Activated T-helper 1 cell treated with anti-CD3 and anti-CD28 coated beads, Interleukin-2, amount 50 U/mL, for 16 hours (primary cell): ENCODE data around the gene CAMSAP3.

Source experiments
- DNase-seq, 2 donors: peaks; one replicate each; pipeline ENCODE4 v3.0.0-alpha.2; 2020; ENCODE audit warnings: low read depth in 1 of 2, low spot score in 1 of 2

Gene CAMSAP3

DNA sequence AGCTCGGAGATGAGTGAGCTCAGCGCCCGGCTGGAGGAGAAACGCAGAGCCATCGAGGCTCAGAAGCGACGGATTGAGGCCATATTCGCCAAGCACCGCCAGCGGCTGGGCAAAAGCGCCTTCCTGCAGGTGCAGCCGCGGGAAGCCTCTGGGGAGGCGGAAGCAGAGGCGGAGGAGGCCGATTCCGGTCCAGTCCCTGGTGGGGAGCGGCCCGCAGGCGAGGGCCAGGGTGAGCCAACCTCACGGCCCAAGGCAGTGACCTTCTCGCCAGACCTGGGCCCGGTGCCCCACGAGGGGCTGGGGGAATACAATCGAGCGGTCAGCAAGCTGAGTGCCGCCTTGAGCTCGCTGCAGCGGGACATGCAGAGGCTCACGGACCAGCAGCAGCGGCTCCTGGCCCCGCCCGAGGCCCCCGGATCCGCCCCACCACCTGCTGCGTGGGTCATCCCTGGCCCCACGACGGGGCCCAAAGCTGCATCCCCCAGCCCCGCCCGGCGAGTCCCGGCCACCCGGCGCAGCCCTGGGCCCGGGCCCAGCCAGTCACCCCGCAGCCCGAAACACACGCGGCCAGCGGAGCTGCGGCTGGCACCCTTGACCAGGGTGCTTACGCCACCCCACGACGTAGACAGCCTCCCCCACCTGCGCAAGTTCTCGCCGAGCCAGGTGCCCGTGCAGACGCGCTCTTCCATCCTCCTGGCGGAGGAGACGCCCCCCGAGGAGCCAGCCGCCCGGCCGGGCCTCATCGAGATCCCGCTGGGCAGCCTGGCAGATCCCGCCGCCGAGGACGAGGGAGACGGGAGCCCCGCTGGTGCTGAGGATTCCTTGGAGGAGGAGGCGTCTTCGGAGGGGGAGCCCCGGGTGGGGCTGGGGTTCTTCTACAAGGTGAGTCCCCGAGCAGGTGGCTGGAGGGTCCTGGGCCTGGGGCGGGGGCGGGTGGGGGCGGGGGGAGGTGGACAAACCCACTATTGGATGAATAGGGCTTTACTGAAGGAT is 16.9 kb downstream of the CAMSAP3 start:
- no peak for DNase-seq

GRCh38 chr19:7614859-7615741 is 19.4 kb downstream of the CAMSAP3 start:
- no peak for DNase-seq

DNA sequence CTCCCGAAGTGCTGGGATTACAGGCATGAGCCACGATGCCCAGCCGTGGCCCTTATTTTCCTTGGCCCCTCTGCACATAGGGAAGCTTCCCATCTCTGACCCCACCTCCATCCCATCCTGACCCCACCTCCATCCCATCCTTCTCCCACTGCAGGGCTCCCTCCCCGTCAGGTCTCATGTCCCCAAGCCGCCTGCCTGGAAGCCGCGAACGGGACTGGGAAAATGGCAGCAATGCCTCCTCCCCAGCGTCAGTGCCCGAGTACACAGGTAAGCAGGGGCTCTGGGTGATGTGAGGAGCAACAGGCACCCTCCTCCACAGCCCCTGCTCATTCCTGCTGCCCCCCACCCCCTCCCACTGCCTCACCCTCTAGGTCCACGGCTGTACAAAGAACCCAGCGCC is 21.5 kb downstream of the CAMSAP3 start:
- DNase-seq, result no peak

GRCh38 chr19:7617735-7618134 is 22.1 kb downstream of the CAMSAP3 start:
- no peak for DNase-seq

DNA sequence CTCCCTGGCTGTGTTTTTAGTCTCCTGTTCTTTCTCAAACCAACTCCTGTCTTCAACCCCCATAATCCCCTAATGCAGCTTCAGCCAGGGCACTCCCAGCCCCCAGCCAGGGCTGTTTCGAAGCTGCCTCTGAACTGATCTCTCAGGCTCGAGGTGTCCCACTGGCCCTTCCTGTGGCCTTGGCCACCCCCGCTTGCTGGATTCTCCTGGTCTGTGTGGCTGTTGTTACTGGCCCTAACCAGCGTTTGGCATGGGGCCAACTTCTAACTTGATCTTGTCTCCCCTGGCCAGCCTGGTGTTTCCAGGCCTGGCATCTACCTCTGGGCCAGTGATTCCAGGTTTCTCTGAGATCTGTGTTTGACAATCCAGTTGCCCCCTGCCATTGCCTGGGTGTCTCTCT is 22.7 kb downstream of the CAMSAP3 start:
- DNase-seq, result no peak

DNA sequence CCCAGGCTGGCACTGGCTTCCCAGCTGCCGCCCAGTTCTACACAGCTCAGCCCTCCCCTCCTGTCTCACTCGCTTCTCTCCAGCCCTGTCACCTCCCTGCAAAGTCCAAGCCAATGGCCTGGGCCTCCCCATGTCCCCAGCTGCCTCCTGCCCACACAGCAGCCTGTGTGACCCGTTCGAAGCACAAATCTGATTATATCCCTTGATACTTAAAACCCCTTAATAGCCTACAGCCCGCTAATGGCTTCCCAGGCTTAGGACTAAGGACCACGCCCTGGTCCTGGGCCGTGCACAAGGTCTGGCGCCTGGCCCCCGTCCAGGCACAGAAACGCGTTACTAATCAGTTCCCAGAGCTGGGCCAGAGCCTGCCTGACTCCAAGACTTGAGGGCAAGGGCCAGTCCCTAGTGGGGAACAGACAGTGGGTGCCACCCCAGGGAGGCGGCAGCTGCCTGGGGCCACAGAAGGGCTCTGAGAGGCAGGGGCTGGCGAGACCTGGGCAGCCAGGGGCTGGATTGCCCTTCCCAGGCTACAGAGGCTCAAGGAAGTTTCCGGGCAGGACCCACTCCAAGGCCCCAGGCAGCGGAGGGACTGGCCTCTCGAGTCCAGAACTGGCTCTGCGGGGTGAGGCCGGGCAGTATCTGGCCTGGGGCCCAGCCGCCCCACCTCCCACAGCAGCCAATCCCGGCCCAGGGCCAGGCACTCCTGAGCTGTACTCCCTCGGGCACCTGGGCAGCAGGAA is 23.3 kb downstream of the CAMSAP3 start:
- DNase-seq, result no peak

DNA sequence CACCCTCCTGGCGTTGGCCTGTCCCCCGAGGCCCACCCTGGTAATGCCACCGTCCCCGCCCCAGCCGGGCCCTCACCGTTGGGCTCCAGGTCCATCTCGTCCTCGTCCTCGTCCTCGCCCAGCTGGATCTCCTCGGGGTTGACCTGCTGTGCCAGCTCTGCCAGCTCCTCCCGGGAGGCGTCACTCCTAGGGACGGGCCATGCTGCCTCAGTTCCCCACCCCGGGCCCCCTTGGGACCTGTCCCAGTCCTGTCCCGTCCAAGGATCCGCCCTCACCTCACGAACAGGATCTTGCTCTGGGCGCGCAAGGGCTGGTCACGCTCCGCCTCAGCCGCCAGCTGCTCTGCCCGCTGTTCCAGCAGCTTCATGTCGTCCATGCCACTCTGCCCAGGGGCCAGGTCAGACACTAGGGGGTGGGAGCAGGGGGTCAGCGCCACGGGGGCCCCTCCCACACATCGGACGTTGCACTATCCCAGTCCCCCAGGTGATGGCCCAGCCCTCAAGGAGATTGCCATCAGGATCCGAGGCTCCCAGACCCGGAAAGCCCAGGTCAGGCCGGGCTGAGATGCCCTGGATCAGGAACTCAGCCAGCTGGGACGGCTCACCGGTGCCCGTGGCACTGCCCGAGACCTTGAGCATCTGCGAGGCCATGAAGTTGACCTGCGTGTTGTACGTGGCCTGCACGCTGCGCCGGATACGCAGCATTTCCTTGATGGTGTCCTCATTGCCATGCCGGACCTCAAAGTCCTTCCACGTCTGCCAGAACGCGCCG is 24.2 kb downstream of the CAMSAP3 start:
- no peak for DNase-seq

- no peak for DNase-seq
Observed at GRCh38 chr19:7620442-7621412, 25.1 kb downstream of the CAMSAP3 start.

DNA sequence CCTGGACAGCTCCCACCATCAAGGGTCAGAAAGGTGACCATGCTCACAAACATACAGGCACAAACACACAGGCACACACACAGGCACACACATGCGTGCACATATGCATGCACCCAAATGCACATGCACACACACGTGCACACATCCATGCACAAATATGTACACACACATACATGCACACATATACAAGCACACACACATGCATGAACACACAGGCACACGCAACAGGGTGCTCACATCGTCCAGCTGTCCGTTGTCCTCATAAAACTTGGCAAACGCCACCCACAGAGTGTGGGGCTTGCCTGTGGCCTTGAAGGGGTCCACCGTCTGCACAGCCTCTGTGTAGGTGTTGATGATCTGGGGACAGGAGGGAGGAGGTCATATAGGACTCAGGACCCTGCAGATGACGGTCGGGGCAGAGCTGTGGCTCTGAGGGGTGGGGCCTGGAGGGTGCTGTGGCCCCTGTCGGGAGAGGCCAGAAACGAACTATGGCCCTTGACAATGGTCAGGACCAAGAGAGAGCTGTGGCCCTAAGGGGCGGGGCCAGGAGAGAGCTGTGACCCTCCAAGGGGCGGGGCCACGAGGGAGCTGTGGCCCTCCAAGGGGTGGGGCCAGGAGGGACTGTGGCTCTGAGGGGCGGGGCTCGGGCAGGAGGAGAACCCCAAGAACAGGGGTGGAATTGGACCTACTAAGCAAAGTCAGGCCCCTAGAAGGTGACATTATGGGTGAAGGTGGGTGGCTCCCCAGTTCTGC is 27.4 kb downstream of the CAMSAP3 start:
- no peak for DNase-seq

DNA sequence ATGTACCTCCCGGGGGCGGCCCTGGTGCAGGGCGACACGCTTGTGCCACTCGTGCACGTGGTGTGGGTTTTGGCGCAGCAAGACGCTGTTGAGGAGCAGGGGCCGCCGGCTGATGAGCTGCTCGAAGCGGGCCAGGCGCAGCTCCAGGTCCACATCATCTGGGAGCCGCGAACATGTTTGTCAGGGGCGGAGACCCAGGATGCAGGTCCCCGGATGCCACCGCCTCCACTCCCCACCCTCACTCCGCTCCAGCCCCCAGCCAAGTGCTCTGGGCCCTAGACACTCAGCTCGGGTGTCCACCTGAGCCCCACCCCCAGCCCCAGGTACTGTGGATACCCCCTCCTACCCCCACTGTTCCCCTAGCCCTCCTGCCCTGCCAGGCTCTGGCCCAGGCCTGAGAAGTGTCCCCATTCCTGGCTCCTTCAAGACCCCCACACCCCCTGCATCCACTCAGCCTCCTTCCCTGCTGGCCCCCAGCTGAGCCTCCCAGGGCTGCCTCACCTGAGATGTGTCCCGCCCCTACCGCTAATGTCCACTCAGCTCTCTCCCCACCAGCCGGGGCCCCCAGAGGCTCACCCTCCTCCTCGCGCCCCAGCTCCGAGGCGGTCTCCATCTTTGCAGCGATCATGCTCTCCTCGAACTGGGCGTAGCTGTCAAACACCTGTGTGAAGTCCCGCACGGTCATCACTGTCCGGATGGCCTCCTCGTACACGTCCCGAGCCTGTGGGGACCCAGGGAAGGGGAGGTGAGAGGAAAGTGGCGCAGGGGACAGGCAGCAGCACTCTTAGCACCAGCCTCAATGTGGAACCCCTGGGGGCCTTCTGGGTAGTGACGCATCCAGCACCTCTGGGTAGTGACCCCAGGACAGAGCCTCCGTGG is 28.3 kb downstream of the CAMSAP3 start:
- DNase-seq, result no peak

DNA sequence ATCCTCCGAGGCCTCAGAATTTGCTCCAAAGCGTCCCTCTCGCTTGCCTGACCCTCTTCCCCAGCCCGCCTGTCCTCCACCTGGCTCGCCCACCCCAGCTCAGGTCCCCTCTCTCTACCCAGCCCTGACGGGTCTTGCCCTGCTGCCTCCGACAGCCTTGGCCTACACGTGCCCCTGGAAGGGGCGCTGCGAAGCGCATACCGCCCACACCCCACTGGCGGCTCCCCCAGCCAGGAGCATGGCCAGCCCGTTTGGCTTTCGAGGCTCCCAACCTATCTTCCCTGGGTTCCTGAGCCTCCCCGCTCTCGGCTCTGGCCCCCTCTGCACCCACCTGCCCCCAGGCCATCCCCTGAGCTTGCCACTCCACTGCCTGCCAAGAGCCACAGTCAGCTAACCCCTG is 29.1 kb downstream of the CAMSAP3 start:
- DNase-seq, result no peak

GRCh38 chr19:7625763-7626372 is 30.2 kb downstream of the CAMSAP3 start:
- DNase-seq, result no peak

GRCh38 chr19:7627166-7627565 is 31.5 kb downstream of the CAMSAP3 start:
- DNase-seq, result no peak

DNA sequence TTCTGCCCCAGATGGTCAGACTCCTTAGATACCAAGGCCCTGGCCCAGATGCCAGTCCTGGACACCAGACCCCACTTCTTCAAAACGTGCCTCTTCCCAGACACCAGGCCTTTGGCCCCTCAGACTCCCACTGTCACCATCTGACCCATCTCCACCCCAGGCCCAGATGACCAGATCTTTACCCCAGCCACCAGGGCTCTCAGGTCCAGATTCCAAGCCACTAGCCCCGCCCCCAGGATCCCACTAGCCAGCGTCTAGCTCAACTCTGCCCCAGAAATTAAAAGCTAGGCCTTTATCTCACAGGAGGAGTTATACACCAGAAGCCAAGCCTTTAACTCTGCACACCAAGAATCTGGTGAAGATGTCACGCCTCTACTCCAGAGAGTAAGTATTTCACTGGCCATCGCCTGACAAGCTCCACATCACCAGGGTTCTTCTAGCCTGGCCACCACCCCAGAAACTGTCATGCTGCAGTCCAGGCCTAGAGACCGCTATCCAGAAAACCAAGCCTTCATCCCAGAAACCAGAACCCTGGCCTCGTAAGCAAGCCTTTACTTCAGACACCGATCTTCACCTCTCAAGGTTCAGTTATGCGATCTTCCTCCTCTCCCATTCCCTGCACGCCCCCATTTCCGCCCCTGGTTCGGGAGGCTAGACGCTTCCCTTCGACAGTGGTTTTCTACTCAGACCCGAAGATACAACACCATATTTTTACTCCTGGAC is 33.1 kb downstream of the CAMSAP3 start:
- DNase-seq, result no peak

DNA sequence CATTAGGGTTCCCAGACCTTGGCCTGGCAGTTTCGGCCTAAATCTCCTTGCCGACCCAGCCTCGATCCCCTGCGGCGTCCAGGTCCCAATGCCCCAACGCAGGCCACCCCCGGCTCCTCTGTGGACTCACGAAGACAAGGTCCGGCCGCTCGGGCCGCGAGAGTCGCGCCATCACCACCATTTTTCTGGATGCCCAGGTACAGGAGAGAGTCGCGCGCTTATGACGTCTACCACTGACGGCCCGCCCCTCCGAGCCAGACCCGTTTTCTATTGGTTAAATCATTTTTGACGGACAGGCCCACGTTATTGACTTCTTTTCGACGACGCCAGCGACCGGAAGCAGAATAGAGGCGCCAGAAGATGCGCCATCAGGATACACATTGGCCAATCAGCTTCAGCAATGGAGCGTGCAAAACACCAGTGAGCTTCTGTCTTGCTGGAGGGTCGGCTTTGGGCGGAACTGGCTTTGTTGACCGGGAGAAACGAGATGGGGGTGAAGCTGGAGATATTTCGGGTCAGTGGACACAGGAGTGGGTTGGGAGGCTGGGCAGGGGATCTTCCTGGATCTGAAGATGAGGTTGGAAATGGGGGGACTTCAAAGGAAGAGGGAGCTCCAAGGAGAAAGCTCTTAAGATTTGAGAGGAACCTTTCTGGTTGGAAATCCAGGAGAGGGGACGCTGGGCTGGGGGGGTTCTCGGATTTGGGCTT is 33.8 kb downstream of the CAMSAP3 start, which contains the start of the genes PET100 and XAB2:
PET100 (plus strand) TSS at position 447 of the 708 bp plus-strand sequence; CDS start at position 488, 41 bp downstream.
XAB2 (minus strand) TSS at position 199 of the 708 bp plus-strand sequence; CDS start at position 181, 18 bp downstream.
- DNase-seq, result peak; percentile 91

DNA sequence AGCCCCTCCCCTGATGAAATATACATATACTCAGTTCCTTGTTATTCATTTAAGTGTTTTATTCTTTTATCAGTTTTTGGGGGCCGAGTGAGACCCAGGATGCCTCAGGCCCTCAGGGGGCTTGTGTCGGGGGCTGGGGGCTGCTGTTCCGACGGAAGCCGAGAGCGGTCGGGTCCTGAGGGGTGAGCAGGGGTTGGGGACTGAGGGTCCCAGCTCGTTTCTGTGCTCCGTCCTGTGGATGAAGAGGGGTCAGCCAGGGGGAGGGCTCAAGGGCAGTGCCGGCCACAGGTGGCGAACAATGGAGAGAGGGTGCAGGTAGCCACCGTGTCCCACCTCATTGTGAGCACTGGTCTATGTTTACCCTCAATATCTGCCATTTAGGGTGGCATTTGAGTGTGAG is 35.9 kb downstream of the CAMSAP3 start:
- DNase-seq, result no peak
